NT2/D1 (cell line): ENCODE measurements around the gene CYP4A22.
A peak's percentile ranks its signal among the peaks of the same experiment; 100 is the strongest.
"Not testable (repeated sequence)": the region's sequence is repeated elsewhere in the genome, so short reads cannot be mapped to it uniquely, and the experiment has no call there.

ENCODE experiments used
- DNase-seq: peaks from one replicate; pipeline ENCODE4 v3.0.0-alpha.2; 2011; ENCODE audit warnings: low read depth, low spot score
- H3K27me3 ChIP-seq: 2 replicates; pipeline ENCODE4 v1.6.0; 2011; ENCODE audit warnings: mild to moderate bottlenecking; ENCODE audit not compliant: insufficient read length, insufficient read depth
- H3K36me3 ChIP-seq: 2 replicates; pipeline ENCODE4 v1.6.1; 2011; ENCODE audit warnings: mild to moderate bottlenecking, low read length, mixed read lengths; ENCODE audit not compliant: insufficient read depth, insufficient read length
- H3K4me1 ChIP-seq: 2 replicates; pipeline ENCODE4 v1.5.1; 2011; ENCODE audit not compliant: insufficient read depth, insufficient read length
- H3K4me3 ChIP-seq: 2 replicates; pipeline ENCODE4 v1.5.1; 2011; ENCODE audit warnings: low read depth; ENCODE audit not compliant: insufficient read length
- H3K9ac ChIP-seq: 2 replicates; pipeline ENCODE4 v1.6.0; 2011; ENCODE audit warnings: low read depth; ENCODE audit not compliant: insufficient read length
- H3K9me3 ChIP-seq: 2 replicates; pipeline ENCODE4 v1.5.1; 2011; ENCODE audit warnings: mild to moderate bottlenecking, low read length; ENCODE audit not compliant: insufficient read depth
- SUZ12 ChIP-seq: IDR thresholded peaks from 2 replicates; pipeline ENCODE4 v1.6.1; 2011; ENCODE audit not compliant: insufficient read length, insufficient read depth; ENCODE audit errors: extremely low read depth
- YY1 ChIP-seq: IDR thresholded peaks from 2 replicates; pipeline ENCODE4 v1.6.1; 2011; ENCODE audit not compliant: insufficient read length, insufficient read depth
- ZNF274 ChIP-seq: IDR thresholded peaks from 2 replicates; pipeline ENCODE4 v1.6.1; 2011; ENCODE audit warnings: mild to moderate bottlenecking, low read depth, low read length

The CYP4A22 gene

GRCh38 chr1:47126997-47127396 is 10.2 kb upstream of the CYP4A22 start:
- not testable (repeated sequence) for H3K9me3 ChIP-seq, H3K27me3 ChIP-seq, H3K9ac ChIP-seq, H3K4me3 ChIP-seq, H3K4me1 ChIP-seq, H3K36me3 ChIP-seq, DNase-seq

GRCh38 chr1:47128221-47128620 is 9.0 kb upstream of the CYP4A22 start:
- H3K36me3 ChIP-seq = no peaks in the 10 kb centered on the region
- TF ChIP-seq ZNF274 = no peak
- TF ChIP-seq SUZ12 = no peak
- no peak for TF ChIP-seq YY1
- no peak overlapping the region for H3K9ac ChIP-seq
- H3K9me3 ChIP-seq = no peaks in the 10 kb centered on the region; the same call in 1 of the 2 replicates
- no peaks in the 10 kb centered on the region for H3K27me3 ChIP-seq
- no peak overlapping the region for H3K4me3 ChIP-seq
- H3K4me1 ChIP-seq = no peaks in the 10 kb centered on the region
- DNase-seq = no peak

GRCh38 chr1:47128854-47129253 is 8.4 kb upstream of the CYP4A22 start:
- H3K9me3 ChIP-seq, DNase-seq, H3K36me3 ChIP-seq, H3K27me3 ChIP-seq, H3K9ac ChIP-seq, H3K4me3 ChIP-seq, H3K4me1 ChIP-seq: not testable (repeated sequence)

- H3K4me1 ChIP-seq, DNase-seq, H3K4me3 ChIP-seq, H3K36me3 ChIP-seq, H3K9me3 ChIP-seq, H3K27me3 ChIP-seq, H3K9ac ChIP-seq: not testable (repeated sequence)
Measured at GRCh38 chr1:47129489-47130230, 7.6 kb upstream of the CYP4A22 start.

GRCh38 chr1:47132665-47133064 is 4.6 kb upstream of the CYP4A22 start:
- H3K4me3 ChIP-seq, H3K9me3 ChIP-seq, H3K9ac ChIP-seq, H3K36me3 ChIP-seq, H3K4me1 ChIP-seq, DNase-seq, H3K27me3 ChIP-seq: not testable (repeated sequence)

- Histone ChIP-seq H3K4me3 (no peak overlapping the region), H3K9ac (no peak overlapping the region), H3K36me3 (no peaks in the 10 kb centered on the region), H3K27me3 (no peaks in the 10 kb centered on the region), H3K4me1 (no peaks in the 10 kb centered on the region), H3K9me3 (no peaks in the 10 kb centered on the region)
- no peak for DNase-seq
- TF ChIP-seq ZNF274 (no peak), YY1 (no peak), SUZ12 (no peak)
Measured at GRCh38 chr1:47137925-47138615, 829 bp downstream of the CYP4A22 start.

GRCh38 chr1:47140358-47140757 is 3.1 kb downstream of the CYP4A22 start:
- DNase-seq, H3K27me3 ChIP-seq, H3K9ac ChIP-seq, H3K36me3 ChIP-seq, H3K4me3 ChIP-seq, H3K4me1 ChIP-seq, H3K9me3 ChIP-seq: not testable (repeated sequence)

GRCh38 chr1:47143654-47144053 is 6.4 kb downstream of the CYP4A22 start:
- peak; percentile 15 for DNase-seq
- H3K4me3 ChIP-seq = not testable (repeated sequence)

GRCh38 chr1:47146495-47146894 is 9.3 kb downstream of the CYP4A22 start:
- not testable (repeated sequence) for H3K36me3 ChIP-seq, H3K9ac ChIP-seq, H3K4me3 ChIP-seq, H3K27me3 ChIP-seq, H3K9me3 ChIP-seq, H3K4me1 ChIP-seq, DNase-seq

More at GRCh38 chr1:47143654-47144053, 6.4 kb downstream of the CYP4A22 start:
- not testable (repeated sequence) for H3K9me3 ChIP-seq, H3K4me1 ChIP-seq, H3K27me3 ChIP-seq, H3K36me3 ChIP-seq, H3K9ac ChIP-seq
